ENCODE measurements around the gene MTRF1L.
"Not testable (repeated sequence)": the region's sequence is repeated elsewhere in the genome, so short reads cannot be mapped to it uniquely, and the experiment has no call there.

Gene MTRF1L

DNA sequence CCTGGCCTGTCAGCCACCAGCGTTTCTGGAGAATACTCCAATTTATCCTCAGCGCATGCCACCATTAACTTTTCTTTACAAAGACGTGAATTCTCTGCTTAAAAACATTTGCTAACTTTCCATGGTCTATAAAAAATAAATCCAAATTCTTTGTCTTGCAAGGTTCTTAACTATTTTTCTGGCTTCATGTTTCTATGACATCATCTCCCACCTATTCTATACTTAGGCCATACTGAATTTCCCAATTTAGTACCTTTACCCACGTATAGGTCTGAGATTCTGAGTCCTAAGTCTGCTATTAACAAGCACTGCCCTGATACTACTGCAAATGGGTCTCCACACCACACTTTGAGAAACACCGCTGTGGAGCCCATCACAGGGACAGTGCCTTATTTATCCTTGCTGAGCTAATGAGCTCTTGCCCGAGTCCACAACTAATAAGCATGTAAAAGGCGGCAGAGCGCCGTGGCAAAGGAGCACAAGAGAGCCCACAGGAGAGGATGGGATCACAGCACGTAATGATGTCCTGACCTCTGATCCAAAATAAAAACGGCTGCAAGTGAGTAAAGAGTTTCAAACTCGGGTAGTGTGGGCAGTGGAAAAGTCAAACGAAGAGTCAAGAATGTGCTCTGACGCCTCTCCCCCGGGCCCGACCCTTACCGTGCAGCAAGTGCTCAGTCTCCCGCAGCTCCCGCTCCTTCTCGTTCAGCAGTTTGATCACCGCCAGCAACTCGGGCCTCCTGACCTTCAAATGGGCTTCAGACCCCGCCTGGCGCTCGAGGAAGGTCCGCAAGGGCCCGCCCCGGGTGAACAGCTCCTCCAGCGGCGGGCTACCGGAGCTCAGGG, 519 bp downstream of the MTRF1L start:
- DNase-seq = peak; percentile 10 to 13

GRCh38 chr6:153000790-153001189, 1.7 kb downstream of the MTRF1L start:
- not testable (repeated sequence) for DNase-seq

GRCh38 chr6:153000243-153000642, 2.3 kb downstream of the MTRF1L start:
- no peak for DNase-seq

DNA sequence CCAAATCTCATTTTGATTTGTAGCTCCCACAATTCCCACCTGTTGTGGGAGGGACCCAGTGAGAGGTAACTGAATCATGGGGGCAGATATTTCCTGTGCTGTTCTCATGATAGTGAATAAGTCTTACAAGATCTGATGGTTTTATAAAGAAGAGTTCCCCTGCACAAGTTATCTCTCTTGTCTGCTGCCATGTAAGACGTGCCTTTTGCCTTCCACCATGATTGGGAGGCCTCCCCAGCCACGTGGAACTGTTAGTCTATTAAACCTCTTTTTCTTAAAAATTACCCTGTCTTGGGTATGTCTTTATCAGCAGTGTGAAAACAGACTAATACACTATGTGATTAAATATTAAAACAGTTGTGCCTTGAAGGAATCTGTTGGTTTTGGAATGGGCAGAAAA, 3.0 kb downstream of the MTRF1L start:
- DNase-seq = not testable (repeated sequence)

DNA sequence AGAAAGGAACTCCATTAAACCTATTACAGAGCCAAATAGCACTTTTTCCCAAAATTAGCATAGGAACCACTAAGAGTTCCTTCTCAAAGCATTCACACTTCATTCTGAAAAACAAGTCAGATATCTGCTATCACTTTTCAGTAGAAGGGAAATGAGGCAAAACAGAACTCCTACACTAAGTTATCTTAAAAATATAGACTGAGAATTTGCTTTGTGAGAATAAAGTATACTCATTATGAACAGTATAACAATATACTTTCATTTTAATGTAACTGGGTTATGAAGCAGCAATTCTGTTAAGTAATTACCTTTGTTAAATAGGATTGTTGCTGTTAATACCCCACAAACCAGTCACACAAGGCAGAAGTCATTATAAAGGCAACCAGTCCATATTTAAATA, 8.7 kb downstream of the MTRF1L start:
- no peak for DNase-seq

GRCh38 chr6:152993431-152993830, 9.1 kb downstream of the MTRF1L start:
- DNase-seq = no peak

- no peak for DNase-seq
Measured at GRCh38 chr6:152986978-152987377, 15.5 kb downstream of the MTRF1L start.

DNA sequence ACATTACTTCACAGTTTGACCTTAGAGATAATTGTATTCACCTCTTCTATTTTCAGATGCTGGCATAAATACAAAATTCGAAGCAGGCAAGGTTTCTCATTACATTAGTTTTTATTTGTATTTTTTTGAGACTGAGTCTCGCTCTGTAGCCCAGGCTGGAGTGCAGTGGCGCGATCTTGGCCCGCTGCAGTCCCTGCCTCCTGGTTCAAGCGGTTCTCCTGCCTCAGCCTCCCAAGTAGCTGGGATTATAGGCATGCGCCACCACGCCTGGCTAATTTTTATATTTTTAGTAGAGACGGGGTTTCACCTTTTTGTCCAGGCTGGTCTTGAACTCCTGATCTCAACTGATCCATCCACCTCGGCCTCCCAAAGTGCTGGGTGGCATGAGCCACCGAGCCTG, 17.2 kb downstream of the MTRF1L start:
- not testable (repeated sequence) for DNase-seq

GRCh38 chr6:152984513-152984872, 18.0 kb downstream of the MTRF1L start:
- DNase-seq = no peak

DNA sequence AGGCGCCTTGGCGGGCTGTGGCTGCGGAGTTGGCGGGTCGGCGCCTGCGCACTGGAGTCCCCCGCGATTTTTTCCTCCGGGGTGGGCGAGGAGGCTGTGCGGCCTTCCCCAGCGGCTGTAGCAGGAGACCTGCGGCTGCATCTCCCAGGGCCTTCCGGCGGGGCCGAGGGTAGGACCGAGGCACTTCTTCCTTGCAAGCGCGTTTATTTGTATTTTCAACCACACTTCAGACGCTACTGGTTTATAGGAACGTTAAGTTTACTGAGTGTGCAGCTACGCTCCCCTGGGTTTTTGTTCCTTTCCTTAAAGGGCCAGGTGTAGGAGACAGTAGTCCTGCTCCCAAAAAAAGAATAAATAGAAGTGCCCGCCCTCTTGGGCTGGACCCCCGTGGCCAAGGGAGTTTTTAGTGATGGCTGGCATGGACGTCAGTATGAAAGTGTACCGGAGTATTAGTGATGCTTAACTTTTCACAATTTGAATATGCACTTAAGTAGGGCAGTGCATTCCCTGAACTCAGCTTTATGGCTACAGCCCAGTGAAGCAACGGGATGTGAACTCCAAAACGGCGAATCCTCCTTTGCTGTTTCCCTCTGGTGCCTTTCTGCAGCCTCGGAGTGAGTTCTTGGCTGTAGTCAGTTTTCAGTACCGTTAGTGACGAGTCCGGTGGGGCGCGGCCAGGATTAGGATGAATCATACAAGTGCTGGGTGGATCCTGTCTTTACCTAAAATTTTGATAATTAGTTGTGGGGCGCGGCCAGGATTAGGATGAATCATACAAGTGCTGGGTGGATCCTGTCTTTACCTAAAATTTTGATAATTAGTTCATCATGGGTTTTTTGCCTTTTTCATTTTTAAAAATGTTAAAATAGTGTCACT, 18.6 kb downstream of the MTRF1L start:
- peak; percentile 90 to 94 for DNase-seq

DNA sequence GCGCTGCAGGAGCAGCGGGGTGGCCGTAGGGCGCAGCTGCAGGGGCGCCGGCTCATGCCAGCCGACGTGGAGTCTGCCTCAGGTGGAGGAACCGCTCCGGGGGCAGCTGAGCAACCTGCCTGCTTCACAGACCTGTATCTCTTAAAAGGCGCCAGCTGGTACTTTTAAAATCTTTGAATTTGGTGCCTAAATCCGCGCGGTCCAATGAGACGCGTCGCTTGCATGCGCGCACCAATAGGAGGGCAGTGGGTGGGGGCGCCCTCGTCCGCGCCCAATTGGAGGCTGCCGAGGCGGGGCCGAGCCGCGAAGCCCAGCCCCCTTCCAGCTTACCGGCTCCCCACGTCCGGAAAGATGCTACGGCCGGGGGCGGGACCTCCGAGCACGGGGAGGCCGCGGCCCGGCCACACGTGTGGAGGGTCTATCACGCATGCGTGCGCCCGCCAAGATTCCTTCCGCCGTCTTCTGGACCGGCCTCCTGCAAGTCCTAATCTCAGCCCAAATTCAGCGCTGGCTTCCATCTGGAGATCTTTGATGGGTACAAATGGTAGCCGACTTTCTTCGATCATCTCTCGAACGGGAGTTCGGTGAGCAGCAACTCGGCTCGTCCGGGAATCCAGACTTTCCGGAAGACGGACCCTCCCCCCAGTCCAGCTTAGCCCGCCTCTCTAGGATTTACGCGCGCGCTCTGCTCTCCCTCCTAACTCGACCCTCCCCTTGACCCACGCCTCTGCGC, 19.4 kb downstream of the MTRF1L start, which contains the start of gene FBXO5:
Gene FBXO5, minus strand, starts transcription at position 138 of the 733 bp plus-strand sequence. Its CDS starts 82 bp downstream, at position 56.
- DNase-seq = peak; percentile 94 to 97

- DNase-seq = no peak
Measured at GRCh38 chr6:152981989-152982903, 20.3 kb downstream of the MTRF1L start.

DNA sequence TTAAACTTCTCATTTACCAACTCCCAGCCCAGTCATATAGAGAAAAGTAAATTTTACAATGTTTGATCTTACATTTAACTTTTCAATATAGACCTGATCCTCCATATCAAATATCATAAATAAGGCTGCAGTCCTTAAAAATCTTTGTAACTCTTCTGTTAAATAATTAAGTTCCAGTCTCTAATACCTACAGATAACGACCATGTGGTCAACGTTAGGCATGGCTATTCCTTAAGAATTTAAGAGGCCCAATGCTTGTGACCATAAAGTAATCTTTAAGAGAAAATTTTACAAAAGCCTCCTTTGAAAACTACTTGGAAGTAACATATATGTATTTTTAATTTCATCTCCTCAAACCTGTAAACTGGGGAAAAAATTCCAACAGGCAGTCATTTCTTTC, 21.3 kb downstream of the MTRF1L start:
- no peak for DNase-seq

GRCh38 chr6:152980656-152981055, 21.9 kb downstream of the MTRF1L start:
- no peak for DNase-seq

GRCh38 chr6:152979116-152979515, 23.4 kb downstream of the MTRF1L start:
- no peak for DNase-seq

GRCh38 chr6:152978058-152978457, 24.5 kb downstream of the MTRF1L start:
- no peak for DNase-seq

- no peak for DNase-seq
Measured at GRCh38 chr6:152977556-152977955, 25.0 kb downstream of the MTRF1L start.

GRCh38 chr6:152976749-152977148, 25.8 kb downstream of the MTRF1L start:
- DNase-seq = no peak

DNA sequence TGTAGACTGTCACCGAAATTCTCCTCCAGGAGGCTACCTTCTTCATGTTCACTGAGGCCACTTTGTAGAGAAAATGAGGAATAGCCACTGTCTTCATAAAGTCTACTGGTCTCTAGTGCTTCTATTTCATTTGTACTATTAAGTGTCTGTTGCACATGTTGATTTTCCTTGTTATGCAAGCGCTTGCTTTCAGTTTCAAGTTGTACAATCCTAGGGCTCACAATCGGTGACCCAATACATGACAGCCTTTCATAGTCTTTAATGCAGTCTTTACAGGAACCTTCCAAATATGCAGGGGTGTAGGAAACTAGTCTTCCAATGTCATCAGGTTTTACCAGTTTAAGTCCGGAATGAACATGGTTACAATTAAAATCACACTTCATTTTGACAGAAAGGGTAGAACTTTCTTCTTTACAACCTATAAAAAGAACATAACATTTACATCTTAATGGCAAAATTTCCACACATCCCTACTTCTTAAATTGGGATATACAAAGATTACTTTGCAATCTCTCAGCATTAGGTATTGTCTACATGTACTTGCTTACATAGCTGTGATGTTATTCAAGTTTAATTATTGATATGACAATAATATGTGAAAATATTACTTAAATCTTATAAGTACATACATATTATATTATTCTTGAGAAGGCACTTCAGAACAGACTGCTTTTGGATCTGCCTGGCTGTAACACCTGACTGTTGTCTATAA, 27.1 kb downstream of the MTRF1L start:
- DNase-seq = no peak

DNA sequence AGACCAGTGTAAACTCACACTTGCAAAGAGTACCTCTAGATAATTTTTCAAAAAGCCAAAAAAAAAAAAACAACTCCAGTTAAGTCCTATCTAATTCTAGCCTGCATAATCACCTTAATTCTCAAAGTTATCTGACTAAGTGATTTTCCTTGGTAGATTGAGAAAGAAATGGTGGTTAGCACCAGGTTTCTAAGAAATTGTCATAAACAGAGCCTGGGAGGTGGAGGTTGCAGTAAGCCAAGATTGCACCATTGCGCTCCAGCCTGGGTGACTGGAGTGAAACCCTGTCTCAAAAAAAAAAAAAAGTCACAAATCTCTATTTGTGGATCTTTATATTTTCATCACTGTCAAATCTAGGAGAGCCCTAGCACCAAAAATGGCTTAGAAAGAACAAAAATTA, 28.6 kb downstream of the MTRF1L start:
- DNase-seq = no peak

- DNase-seq = no peak
Measured at GRCh38 chr6:152969688-152970418, 32.7 kb downstream of the MTRF1L start.

Data from activated CD4-positive, alpha-beta T cell treated with anti-CD3 and anti-CD28 coated beads for 4 hours (primary cell).